DMS153 (cell line): ENCODE results near the gene RBM44.
"Not testable (repeated sequence)": the region's sequence is repeated elsewhere in the genome, so short reads cannot be mapped to it uniquely, and the experiment has no call there.

Experiments
- DNase-seq: peaks from one replicate; lab custom pipeline; 2025; lab: John Stamatoyannopoulos, UW

Gene RBM44, protein sequence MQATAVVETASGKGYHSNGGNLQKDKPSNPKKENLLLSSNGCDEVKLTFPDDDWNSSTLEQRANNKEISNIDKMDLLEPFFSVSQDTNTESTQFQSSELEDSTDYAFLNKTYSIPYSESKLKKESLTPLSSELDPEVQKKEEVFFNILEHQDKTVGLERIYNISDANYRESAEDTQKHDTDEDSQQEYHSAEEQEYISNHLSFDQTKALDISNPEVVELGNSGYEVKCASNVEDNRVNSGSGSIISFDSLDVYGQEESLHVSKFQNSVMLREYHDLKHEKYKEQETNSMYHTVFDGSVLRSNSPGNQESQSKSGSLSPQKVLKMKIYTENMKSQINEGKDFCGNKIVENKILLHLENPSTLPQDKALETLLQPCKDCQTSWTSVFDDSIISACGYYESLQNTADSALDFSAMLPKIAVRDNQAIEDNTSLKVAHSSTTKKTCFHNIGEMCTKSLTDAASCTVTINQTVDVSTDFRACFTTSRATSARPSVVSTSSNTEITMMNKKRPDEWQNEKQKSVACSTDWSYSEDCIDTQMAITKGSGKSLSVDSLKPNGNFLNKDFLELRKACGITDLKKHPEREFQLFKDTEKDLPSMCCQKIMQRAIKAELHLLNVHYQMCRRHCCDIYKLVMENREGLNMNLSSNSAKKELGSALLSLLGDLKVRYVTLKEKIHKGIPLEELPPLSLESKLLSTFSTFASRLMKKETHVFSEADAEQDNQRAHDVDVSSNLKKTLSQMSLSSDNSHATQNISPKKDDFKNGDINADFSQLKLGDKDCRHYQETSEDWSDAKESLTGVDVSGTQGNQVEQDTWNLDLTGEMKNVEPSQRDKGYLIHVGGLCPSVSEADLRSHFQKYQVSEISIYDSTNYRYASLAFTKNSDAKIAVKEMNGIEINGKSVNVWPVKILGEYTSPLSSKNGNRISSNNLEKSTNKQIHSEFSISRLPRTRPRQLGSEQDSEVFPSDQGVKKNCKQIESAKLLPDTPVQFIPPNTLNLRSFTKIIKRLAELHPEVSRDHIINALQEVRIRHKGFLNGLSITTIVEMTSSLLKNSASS

DNA sequence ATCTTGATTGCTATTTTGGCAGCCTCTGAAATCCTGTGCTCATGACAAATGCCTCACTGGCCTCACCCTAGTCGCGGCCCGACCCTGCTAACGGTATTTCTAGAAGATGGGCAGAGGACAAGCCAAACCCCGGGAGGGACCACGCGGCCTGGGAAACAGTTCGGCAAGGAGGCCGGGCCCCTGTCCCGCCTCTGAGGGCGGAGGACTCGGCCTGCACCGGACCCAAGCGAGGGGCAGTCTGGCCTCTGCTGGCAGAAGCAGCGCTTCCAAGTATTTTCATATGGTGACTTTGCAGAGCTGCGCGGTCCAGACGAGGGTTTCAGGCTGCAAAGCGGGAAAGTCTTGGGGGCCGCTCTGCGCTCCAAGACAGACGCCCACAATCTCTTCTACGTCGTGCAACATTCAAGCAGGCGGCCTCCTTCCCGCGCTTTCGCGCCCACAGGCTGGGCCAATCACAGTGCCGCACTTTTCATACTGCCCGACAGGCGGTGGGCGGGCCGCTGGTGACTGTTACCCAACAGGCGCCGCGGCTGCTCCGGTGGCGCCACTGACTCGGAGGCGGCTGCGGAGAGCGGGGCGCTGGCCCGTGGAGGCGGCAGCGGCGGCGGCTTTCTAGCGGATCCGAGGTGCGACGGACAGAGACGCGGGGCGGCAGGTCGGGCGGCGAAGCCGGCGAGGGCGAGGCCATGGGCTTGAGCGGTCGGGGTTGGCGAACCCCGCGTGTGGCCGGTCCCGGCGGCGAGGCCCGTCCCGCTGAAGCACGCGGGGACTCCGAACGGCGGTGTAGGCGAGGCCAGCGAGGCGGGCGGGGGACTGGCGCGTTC lies at the start of gene RBM44:
TSS of gene RBM44 (plus strand) at position 544 of the 824 bp plus-strand sequence. CDS start 14,831 bp downstream, outside the sequence.
- no peak for DNase-seq

DNA sequence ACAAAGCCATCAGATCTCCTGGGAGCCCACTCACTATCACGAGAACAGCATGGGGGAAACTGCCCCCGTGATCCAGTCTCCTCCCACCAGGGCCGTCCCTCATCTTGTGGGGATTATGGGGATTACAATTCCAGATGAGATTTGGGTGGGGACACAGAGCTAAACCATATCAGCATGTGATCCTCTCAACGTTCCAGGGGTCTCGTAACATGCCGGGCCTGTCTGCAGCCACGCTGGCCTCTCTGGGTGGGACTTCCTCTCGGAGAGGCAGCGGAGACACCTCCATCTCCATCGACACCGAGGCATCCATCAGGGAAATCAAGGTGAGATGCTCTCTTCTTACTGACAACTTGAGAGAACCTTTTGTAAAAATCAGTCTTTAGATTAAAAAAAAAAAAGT lies 49.6 kb upstream of the RBM44 start:
- DNase-seq, result no peak

DNA sequence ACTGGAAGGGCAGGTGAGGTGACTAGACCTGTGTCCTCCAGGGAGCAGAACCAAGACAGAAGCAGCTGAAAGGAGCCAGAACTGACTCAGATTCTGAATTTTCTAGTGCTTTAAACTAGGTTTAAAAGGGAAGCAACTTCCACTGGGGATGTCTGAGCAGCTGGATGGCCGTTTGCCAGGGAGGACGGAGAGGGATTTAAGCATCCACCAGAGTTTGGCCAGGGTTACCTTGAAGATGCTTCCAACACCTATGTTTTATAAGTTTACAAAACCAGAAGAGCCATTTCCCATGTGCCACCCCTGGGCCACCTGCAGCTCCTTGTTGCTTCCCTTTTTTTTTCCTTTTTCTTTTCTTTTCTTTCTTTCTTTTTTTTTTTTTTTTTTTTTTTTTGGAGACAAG lies 48.6 kb upstream of the RBM44 start:
- no peak for DNase-seq

DNA sequence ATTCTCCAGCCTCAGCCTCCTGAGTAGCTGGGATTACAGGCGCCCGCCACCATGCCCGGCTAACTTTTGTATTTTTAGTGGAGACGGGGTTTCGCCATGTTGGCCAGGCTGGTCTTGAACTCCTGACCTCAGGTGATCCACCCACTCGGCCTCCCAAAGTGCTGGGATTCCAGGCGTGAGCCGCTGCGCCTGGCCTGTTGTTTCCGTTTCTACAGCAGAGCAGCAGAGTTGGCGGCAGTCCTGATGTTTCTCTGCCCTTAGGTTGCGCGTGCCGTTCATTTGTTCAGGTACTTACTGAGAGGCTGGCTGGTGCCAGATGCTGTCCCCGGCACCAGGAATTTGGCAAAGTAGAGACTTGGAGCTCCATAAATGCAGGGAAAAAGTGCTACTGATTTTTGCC lies 48.1 kb upstream of the RBM44 start:
- DNase-seq, result not testable (repeated sequence)

DNA sequence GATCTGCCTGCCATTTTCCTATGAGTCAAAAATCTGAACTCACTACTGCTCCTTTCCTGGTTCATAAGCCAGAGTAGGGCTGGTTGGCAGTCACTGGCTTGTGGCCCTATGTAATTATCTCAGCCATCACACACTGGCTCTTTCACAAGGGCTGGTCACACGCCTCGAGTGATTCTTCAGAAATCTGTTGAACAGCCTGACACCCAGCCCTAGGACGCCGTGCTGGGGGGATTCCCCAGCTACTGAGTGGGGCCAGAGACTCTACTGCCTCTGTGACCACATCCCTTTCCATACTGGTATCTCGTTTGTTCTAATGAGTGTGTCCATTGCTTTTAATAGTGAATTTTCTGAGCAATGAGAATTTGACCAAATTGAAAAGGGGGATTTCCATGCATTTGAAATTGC lies 45.8 kb upstream of the RBM44 start:
- no peak for DNase-seq

DNA sequence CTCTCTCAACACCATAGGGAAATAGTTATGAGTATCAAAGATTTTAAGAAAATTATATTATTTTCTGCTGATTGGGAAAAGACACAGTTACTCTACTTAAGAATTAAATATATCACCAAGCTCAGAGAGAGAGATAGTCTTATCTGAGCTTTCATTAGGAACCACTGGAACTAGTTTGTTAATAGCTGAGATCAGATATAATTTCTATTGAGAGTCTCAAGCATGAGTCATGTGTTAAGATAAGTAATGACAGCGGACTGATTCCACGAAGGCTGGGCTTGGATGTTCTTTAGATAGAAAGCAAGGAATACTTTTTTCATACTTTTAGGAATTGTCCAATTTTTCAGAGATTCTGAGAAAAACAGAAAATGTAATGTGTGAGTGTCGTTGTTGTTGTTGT lies 44.4 kb upstream of the RBM44 start:
- DNase-seq, result no peak

DNA sequence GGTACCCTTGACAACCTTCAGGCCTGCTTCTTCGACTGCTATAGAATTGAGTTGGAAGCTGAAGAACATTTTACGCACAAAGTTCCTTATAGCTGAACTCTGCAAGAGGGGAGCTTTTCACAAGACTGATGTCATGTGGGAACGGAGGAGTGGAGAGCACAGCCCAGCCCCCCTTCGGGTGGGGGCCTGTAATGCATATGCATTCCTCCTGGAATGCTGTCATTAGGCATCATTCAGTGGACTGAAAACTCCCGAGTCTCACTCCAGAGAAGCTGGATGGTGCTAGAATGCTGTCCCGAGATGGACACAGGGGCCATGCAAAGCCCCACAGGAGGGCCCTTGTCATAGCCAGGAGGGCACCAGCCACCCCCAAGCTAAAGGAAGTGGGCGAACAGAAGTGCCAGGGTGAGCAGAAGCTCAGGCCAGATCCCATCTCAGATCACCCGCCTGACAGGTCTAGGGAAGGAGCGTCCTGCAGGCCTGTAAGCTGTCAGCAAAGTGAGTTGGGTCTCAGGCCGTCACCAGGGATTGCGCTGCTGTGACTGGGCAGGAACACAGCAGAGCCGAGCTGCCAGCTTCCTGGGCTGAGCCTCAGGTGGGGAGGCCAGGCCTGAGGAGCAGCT lies 43.8 kb upstream of the RBM44 start:
- no peak for DNase-seq

DNA sequence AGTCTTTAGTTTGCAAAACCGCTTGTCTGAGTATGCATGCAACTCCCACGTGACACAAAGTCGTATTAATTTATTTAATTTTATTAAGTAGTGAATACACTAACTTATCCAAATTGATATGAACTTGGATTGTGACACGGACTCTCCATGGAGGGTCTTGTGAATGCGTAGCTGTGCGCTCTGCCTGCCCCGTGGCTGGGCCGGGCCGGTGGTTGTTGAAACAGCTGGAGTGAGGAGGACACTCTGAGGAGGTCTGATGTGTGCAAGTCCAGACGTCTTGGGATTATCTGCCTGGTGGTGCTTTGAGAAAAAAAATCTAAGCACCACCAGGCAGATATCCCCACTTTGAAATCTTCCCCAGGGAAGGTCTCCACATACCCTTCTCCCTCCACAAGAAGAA lies 41.0 kb upstream of the RBM44 start:
- no peak for DNase-seq

DNA sequence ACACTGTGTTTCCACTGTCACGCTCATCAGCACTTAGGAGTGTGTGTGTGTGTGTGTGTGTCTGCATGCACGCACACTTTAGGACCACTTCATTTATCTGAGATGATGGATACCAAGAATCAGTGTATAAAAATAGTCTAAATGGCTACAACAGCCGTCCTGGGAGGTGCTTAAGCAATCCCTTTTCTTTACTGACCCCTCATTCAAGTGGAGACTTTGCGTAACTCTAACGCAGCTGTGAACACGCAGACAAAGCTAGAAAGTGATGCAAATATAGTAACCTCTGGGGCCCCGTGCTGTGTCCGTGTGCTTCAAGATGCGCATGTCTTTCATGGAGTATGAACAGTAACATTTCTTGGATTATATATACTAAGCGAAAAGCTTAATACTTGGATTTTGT lies 40.4 kb upstream of the RBM44 start:
- DNase-seq, result no peak

DNA sequence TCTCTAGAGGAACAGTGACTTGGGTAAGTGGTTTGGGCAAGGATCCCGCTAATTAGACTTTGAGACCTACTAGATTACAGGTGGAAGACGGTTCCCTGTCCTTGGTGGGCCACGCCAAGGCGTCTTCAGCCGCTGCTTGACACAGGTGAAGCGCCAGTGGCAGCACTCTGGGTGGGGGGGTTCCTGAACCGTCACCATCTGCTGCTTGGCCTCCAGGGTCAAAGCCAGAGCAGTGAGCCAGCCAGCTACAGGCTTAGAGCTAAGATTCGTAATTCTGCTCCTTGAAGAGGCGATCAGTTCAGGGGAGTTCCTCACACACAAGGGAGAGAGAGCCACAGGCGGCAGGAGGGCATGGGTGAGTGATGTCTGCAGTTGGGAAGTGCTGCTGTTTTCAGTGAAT lies 39.4 kb upstream of the RBM44 start:
- DNase-seq, result no peak

DNA sequence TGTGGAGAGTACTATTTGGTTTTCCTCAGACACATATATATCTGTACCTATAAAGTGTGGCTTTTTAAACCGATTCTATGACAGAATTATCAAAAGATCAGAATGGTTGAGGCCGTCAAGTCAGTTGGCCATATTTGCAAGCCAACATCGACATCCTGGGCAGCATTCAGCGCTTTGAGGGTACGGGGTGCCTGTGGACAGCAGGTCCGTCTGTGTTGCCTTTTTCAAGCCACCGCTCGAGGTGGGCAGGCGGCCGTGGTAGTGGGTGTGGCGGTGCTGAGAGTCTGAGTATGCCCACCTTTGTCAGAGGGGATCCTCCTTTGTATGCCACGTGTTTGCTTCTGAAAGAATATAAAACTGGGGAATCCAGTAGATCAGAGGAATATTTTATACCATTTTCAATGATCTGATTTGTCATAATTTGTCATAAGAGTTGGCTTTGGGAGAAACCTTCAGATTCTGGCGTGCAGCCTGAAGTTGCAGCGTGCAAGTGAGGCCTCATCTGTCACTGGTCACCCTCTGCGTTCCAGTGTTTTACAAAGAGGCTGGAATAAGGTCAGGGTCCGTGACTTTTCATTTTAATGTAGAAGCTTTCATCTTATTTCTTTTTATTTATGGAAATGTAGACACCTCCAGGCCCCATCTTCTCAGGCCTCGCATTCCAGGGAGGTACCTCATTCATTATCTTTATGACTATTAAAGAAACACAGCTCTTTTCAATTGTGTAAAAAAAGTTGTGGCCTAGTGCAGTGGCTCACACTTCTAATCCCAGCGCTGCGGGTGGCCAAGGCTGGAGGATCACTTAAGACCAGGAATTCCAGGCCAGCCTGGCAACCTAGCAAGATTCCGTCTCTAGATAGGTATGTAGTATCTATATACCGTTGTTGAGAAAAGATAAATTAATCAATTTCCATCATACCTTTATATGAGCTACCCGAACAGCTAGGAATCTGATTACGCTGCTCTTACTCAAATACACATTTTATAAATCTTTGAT lies 37.8 kb upstream of the RBM44 start:
- DNase-seq, result no peak

DNA sequence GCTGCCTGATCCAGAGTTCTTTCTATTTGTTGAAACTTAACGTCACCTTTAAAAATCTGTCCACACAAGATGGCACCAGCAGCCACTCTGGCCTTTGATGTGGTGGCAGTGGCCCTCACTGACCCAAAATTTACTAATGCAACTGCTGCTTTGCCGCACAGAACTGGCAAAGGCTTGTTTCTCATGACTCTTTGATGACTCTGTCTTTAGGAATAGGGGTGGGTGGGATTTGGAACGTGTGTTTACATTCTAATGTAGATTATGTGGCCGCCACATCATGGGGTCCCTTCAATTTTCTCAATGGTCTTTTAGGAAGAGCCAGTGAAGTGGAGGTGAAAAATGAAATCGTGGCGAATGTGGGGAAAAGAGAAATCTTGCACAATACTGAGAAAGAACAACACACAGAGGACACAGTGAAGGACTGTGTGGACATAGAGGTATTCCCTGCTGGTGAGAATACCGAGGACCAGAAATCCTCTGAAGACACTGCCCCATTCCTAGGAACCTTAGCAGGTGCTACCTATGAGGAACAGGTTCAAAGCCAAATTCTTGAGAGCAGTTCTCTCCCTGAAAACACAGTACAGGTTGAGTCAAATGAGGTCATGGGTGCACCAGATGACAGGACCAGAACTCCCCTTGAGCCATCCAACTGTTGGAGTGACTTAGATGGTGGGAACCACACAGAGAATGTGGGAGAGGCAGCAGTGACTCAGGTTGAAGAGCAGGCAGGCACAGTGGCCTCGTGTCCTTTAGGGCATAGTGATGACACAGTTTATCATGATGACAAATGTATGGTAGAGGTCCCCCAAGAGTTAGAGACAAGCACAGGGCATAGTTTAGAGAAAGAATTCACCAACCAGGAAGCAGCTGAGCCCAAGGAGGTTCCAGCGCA lies 36.0 kb upstream of the RBM44 start:
- DNase-seq, result not testable (repeated sequence)

DNA sequence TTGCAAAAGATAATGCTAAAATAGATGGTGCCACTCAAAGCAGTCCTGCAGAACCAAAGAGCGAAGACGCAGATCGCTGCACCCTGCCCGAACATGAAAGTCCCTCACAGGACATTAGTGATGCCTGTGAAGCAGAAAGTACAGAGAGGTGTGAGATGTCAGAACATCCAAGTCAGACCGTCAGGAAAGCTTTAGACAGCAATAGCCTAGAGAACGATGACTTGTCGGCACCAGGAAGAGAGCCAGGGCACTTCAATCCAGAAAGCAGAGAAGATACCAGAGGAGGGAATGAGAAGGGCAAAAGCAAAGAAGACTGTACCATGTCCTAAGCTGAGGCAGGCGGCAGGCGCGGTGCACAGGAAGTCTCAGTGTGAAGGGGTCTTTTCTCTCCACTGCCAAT lies 34.8 kb upstream of the RBM44 start:
- DNase-seq, result no peak

DNA sequence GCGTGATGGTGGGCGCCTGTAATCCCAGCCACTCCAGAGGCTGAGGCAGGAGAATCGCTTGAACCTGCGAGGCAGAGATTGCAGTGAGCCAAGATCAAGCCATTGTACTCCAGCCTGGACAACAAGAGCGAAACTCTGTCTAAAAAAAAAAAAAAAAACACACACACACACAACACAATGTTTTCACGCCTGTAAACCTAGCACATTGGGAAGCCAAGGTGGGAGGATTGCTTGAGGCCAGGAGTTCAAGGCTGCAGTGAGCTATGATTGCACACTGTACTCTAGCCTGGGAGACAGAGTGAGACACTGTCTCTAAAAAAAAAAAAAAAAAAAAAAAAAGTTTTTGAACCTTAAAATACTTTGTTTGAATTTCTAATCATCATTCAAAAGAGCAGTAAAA lies 33.5 kb upstream of the RBM44 start:
- not testable (repeated sequence) for DNase-seq

DNA sequence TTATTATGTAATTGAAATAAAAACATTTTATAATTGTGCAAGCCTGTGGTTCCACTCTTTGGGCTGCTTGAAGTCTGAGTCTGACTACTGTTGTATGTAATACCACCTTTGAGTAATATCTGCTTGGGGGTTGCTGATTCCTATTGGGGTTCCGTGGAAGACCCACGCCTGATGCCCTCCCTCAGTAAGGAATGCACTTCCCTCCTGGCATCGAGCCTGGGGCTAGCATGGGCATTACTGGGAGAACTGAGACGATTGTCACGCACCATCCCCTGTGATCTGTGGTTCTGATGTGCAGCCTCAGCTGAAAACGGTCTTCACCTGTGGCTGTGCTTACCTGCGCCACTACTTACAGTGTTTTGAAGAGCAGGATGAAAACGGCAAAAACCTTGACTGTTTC lies 32.7 kb upstream of the RBM44 start:
- DNase-seq, result no peak

DNA sequence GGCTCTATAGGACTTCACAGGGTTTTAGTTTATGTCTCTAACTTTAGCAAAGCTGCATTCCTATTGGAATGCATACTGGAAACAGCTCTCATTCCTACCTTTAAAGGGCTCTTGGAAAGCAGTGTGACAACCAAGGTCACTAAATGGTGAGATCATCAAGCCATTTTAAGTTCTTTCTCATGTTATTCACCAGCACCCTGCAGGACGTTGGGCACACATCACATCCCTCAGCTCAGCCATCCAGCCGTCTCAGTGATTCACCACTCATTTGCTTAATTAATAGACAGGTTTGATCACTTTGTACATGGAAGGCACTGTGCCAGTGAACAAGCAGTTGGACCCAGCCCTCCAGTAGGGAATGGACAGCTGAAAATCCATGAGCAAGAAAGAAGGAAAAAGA lies 32.2 kb upstream of the RBM44 start:
- no peak for DNase-seq

DNA sequence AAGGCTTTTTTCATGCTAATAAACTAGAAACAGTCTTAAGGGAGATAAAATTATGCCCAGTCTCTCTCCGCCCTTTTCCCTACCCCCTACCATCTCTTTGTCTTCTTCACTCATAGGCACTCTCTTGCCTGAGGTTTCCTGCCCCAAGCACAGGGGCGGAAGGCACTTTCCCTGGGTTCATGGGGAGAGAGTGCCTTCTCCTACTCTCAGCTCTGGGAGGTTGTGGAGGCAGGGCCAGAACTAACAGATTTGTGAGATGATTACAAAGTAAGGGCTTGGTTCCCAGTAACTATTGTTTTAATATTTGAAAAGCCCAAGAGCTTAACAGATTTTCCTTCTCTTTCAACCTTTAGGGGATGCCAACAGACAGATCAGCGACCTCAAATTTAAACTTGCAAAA lies 26.1 kb upstream of the RBM44 start:
- no peak for DNase-seq

DNA sequence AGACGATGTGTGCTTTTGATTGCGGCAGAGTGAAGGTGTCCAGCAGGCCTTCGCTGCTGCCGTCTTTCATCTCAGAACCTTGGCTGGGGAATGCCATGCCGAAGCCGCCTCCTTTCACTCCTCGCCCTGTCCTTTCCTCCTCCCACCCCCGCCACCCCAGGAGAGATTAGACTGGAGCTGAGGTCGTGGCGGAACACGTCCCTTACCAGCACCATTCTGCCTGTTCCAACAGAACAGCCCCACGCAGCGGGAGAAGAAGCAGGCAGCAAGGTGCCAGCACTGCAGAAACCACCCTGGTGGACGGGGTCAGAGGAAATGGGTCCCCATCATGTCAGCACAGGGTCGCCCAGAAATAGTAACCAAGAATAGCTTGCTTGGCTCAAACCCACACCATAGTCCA lies 24.8 kb upstream of the RBM44 start:
- DNase-seq, result no peak
